HG03378 (cell line): ENCODE measurements around the gene CPN2.

ENCODE experiments used
- ATAC-seq: cut with Tn5 transposase; IDR thresholded peaks from one replicate; pipeline ENCODE4 v1.9.1; 2021; ENCODE audit warnings: mild to moderate bottlenecking, moderate library complexity; ENCODE audit not compliant: unreplicated experiment

The CPN2 gene

GRCh38 chr3:194296454-194297263 is 54.5 kb downstream of the CPN2 start:
- no peak for ATAC-seq

GRCh38 chr3:194294895-194295214 is 56.3 kb downstream of the CPN2 start:
- ATAC-seq: no peak

GRCh38 chr3:194294199-194294894 is 56.8 kb downstream of the CPN2 start:
- no peak for ATAC-seq

- no peak for ATAC-seq
Measured at GRCh38 chr3:194293546-194294198, 57.5 kb downstream of the CPN2 start.

- ATAC-seq: no peak
Measured at GRCh38 chr3:194292331-194292730, 58.8 kb downstream of the CPN2 start.
